ENCODE measurements around the gene PRELP.

DNA sequence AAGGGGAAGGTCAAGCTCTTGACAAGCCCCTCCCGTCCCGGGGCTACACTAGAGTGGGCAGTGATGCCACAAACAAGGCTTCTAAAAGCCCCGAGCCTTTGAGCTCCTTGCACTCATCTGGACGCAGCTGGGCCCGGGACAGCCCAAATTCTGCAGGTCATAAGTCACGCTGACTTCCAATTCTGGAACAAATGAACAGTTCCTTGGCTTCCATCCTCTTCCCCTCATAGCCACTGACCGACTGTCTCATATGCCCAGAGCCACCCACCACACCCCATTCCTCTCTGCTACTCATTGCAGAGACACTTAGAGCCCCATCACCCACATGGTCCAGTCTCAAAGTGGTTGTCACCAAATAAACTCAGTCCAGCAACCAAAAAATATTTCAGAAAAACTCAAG is 32.8 kb upstream of the PRELP start:
- TF ChIP-seq CTCF (IDR thresholded peaks at IDR 0.05) = no peak
- TF ChIP-seq POLR2A (IDR thresholded peaks at IDR 0.05) = no peak

All from lower leg skin (tissue), 3 donors.